Activated CD4-positive, alpha-beta T cell treated with anti-CD3 and anti-CD28 coated beads, Interleukin-2, Interleukin-4, amounts not matched to agents 100 ng/mL and 50 ng/mL, durations not matched to agents 16 hours and 8 hours (primary cell): ENCODE results near the gene PRKG2.
"Not testable (repeated sequence)": the region's sequence is repeated elsewhere in the genome, so short reads cannot be mapped to it uniquely, and the experiment has no call there.

Source experiments
- DNase-seq: peaks from one replicate; pipeline ENCODE4 v3.0.0-alpha.2; 2020; ENCODE audit warnings: low spot score

PRKG2 gene, protein sequence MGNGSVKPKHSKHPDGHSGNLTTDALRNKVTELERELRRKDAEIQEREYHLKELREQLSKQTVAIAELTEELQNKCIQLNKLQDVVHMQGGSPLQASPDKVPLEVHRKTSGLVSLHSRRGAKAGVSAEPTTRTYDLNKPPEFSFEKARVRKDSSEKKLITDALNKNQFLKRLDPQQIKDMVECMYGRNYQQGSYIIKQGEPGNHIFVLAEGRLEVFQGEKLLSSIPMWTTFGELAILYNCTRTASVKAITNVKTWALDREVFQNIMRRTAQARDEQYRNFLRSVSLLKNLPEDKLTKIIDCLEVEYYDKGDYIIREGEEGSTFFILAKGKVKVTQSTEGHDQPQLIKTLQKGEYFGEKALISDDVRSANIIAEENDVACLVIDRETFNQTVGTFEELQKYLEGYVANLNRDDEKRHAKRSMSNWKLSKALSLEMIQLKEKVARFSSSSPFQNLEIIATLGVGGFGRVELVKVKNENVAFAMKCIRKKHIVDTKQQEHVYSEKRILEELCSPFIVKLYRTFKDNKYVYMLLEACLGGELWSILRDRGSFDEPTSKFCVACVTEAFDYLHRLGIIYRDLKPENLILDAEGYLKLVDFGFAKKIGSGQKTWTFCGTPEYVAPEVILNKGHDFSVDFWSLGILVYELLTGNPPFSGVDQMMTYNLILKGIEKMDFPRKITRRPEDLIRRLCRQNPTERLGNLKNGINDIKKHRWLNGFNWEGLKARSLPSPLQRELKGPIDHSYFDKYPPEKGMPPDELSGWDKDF

DNA sequence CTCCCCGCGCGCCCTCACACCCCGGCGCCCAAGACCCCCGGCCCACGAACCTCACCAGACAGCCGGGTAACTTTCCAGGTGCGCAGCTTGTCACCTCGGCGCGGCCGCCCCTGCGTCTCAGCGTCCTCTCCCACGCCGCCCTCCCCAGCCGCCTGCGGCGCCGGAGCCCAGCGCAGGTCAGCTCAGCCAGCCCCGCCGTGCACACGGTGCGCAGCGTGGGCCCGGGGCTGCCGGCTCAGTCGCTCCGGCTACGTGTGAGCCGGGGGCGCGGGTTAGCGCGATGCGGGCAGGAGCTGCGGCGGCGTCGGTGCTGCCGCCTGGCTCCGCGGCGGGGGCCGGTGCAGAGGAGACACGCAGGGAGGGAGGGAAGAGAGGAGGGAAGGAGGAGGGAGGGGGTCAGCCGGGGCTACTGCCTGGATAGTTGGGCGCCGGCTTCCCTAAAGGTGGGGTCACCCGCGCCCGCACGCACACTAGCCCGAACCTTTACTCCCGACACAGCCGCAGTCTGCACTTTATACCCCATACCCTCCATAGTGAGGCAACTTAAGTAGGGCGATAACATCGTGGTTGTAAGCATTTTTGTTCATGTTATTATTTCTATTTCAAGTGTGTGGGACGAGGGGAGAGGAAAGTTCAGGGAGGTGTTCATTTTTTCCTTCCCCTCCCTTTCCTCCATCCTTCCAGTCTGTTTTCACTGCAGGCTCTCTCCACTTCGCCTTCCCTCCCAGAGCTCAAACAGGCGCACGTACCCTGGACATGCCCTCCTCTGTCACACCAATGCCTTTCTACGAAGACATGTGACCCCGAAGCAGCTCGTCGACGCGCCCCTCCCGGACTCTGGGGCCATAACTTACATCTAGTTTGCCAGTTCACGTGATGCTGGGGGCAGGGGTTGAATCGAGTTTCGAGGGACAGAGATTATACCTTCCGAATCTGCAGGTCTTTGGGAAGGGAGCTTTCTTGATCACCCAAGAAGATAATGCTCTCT, at the start of gene PRKG2:
Gene PRKG2 (minus strand): TSS at position 342 of the 988 bp plus-strand sequence. CDS start 10,175 bp downstream, outside the sequence.
- no peak for DNase-seq

DNA sequence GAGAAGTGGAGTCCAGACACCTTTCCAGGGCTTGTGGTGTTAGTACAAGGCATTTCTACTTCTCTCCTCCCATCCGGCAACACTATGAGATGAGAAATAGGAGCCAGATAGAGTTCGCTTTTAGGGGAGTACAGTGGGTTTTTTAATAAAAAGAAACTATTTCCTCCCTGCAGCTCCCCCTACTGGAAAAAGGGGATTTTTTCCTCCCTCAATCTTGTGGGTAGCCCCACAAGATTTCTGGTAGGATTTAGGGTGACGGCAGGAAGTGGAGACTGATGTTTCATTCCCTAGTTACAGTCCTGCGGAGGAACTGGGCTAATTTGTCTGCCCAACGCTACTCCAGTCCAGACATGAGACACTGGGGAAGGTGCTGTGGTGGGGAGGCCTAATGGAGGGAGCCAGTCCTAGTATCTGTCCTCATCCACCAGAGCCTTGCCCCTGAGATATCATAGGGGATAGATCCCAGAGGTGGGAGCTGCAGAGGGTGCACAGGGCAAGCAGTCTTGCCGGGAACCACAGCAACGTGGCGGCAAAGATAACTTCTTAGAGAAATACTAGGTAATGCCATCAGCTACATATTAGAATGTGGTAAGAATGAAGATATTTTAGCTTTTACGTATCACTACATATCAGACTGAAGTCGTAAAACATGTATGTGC, 45.5 kb upstream of the PRKG2 start:
- no peak for DNase-seq

DNA sequence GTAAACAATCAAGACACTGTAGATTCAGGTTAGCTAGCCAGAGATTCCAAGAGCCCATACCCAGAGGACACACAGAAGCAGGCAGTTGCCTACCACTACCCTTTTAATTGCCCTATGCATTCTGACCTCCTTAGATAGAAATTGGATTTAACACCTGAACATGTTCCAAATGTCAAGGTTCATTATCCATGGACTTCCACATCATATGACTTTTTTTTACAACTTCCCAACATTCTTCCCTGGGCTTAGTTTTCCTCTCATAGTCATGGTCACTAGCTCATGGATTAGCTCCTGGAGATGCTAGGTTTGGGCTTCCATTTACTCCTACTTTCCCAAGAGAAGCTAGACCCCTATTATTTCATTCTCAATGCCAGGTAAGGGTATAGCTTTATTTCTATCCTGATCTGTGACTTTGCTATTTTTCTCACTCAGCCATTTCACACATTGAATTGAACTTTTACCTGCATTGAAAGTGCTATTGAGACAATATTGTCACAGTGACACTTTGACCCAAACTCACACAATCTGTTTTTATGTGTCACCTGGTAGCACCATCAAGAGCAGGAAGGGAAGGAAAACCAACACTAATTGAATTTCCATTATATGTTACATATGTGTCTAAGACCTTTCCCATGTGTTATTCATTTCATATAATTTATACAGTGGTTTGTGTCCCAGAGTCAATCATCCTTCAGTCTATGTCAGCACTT, 44.0 kb upstream of the PRKG2 start:
- DNase-seq, result no peak

DNA sequence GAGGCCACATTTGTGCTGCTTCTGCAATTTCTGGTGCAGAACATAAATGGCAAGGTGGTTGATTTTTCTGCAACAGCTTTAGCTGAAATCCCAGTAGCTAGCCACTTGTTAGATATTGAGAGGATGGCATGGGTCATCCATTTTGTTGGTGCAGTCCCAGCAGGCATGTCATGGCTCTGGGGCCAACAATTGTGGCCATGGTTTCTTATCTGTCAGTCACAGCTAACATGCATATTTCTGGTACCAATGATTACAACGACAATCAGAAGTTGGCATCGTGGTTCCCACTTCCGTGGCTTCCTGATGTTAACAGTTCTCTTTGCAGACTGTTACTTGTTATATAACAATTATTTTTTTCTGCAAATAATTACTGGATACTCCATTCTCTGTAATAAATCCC, 42.8 kb upstream of the PRKG2 start:
- no peak for DNase-seq

DNA sequence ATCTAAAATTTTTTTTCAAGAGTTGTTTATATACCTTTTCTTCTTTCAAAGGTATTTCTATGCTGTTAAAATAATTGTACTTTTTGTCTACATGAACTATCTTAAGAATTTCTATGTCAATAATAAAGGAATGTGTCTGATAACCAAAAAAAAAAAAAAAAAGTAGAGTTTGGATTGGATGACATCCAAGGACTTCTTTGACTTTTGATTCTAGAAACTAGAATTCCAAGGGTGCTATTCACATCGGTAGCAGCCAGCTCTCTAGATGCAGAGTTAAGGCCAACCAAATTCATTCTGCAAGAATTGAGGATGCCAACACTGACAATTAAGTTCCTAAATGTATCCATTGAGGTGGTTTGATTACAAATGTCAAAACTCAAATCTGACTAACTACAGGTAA, 42.0 kb upstream of the PRKG2 start:
- DNase-seq, result no peak

DNA sequence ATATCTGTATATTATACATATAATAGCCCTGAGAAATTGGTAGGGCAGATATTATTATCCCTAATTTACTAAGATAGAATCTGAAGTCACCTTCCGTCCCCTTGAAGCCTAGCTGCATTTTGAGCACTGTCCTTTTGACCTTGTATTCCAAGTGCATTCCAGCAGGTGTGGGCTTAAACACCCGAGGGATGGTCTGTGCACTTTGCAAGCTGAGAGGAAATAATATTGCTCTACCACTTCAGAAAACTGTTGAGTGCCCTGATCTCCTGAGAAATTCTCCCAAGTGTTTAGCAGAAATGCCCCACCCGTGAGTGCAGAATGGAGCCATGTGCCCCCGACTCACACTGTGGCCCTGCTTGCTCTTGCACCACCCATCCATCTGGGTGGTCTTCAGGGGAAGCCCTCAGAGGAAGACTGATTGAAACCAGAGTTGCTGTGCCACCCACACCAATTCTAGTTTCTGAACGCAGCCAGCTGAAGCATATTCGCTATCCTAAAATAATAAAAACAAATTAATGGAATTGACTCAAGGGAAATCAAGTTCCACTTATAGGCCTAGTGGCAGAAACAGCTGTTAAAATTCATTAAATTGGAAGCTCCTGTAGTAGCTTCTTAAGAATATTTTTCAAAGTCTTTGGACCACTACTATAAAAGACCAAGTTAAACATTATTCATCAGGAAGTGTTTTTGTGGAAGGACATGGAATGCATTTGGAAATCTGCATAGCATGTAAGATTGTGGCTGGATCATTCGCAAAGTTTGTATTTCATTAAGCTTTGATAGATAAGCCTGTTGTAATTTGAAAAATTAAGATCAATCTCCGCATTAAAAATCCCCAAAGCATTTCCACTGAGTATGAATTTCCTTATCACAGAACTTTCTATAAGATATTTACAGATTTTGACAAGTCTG, 41.3 kb upstream of the PRKG2 start:
- DNase-seq, result no peak

DNA sequence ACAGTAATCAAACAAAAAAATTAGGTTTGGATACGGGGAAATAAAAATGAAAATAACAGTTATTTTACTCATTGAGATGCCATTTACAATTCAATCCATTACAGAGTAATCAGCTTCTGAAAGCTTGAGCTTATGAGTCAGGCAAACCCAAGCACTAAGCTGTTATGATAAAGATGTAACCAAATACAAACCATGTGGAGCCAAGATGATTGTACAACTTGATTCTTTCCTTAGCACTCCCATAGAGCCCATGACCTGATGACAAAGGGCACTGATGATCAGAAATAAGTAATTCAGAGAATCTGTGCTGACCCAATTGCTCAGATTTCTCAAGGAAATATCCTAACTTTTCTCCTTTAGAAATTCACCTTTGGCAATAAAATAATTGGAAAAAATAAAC, 40.5 kb upstream of the PRKG2 start:
- DNase-seq, result no peak

DNA sequence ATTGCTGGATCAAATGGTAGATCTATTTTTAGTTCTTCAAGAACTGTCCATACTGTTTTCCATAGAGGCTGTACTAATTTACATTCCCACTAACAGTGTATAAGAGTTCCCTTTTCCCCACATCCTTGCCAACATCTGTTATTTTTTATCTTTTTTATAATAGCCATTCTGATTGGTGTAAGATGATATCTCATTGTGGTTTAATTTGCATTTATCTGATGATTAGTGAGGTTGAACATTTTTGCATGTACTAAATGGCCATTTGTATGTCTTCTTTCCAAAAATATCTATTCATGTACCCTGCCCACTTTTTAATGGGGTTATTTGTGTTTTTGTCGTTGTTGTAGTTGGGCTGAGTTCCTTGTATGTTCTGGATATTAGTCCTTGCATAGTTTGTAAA, 35.4 kb upstream of the PRKG2 start:
- no peak for DNase-seq

DNA sequence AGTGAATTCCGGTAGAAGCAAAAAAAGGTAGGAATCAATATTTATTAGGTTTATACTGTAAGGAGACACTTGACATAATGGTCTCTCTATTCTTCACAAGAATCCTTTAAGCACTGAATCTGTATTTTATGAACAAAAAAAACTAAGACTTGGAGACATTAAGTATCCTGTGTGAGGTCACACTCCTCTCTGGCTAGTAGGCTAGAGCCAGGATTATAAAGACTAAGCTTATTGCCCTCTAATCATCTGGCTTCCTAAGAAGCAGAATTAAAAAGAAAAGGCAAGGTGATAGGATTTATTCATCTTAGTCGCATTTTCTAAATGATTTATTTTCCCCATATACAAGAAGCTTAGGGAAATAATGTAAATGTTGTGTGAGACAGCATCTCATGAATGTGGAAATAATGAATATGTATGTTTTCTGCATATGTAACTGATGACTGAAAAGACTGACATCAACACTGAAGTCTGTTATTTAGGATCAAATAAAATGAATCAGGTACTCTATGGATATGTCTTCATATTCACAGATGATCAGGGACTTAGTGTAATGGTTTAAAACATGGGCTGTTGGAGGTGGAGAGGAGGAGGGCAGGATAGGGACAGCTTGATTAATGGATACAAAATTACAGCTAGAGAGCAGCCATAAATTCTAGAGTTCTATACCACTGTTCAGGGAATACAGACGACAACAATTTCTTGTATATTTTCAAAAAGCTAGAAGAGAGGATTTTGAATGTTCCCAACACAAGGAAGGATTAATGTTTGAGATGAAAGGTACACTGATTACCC, 30.4 kb upstream of the PRKG2 start:
- DNase-seq, result no peak

DNA sequence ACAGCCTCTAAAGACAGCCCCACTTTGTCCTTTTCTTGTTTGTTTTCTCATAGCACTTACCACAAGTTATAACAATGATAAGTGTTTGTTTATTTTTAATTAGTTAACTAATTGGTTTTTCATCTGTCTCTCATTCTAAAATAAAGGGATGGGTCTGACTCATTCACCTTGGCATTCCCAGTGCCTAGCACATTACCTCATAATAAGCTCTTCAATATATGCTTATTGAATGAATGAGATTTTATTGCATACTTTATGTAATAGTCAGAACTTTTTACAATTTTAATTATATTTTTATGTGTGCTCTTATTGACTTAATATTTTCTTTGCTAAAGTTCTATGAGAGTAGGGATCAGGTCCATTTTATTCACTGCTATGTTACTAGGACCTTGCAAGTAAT, 22.8 kb upstream of the PRKG2 start:
- DNase-seq, result no peak

DNA sequence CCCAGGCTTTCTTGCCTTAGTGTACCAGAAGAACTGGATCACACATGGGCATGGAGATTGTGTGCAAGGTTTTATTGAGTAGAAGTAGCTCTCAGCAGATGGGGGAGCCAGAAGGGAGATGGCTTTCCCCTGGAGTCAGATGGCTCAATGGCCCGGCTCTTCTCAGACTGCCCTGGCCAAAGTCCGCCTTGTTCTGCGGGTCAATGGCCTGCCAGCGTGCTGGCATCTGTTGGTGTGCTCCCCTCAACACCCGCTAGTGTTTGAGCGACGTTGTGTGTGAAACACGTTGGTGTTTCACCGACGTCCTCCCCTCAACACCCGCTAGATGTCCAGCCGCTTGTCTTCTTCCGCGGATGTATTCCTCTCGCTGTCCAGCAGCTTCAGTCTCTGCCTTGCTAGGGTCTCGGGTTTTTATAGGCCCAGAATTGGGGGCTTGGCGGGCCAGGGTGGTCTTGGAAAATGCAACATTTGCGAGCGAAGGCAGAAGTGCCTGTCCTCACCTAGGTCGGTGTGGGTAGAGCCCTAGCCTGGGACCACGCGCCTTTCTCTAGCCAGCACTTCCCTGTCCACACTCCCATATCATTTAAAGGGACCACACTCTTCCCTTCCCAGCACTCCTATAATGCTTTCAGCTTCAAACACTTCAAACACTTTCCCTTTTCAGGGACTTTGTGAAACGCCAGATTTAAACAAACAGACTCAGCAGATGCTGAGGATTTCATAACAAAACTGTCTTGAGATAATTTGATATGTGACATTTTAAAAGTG, 21.1 kb upstream of the PRKG2 start:
- no peak for DNase-seq

DNA sequence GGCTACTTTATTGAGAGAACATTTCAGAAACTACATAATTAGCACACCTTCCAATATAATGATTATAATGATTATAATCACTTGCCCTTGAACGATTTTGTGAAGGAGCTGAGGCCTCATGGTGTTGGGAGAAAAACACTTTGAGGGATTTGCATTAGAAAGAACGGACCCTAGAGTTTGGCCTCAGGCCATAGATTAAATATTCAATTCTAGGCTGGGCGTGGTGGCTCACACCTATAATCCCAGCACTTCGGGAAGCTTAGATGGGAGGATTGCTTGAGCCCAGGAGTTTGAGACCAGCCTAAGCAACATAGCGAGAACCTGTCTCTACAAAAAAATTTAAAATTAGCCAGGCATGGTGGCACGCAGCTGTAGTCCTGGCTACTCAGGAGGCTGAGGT, 12.9 kb upstream of the PRKG2 start:
- no peak for DNase-seq

DNA sequence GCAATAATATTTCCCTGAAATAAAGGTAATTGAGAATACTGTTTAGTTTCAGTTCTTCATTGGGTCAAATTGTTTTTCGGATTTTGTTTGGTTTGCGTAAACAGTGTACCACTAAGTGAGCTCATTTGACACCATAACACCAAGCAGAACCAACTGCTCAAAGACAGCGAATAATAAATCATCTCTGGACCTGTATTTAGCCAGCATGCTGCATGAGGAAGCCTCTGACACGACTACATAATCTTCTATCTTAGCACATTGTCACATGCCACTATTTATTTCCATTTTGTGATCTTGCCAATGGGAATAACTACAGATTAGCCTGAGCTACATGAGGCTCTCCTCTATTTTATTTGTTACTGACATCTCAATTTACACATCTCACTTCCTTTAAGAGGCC, 12.1 kb upstream of the PRKG2 start:
- no peak for DNase-seq

DNA sequence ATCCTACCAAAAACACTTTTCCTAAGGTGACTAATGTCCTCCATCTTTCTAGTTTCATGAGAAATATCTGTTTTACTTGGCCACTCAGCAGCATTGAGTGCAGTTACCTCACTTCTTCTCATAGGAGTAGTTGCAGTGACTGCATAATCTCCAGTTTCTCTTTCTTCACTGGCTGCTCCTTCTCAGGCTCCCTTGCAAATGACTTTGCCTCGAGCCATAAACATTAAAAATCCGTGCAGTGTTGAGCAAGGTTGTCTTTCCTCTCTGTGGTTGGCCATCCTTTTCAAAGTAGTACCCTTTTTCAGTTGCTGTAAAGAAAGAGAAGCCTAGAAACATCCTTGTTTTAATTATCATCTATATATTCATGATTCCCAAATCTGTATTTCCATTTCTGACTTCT, 10.2 kb upstream of the PRKG2 start:
- no peak for DNase-seq

DNA sequence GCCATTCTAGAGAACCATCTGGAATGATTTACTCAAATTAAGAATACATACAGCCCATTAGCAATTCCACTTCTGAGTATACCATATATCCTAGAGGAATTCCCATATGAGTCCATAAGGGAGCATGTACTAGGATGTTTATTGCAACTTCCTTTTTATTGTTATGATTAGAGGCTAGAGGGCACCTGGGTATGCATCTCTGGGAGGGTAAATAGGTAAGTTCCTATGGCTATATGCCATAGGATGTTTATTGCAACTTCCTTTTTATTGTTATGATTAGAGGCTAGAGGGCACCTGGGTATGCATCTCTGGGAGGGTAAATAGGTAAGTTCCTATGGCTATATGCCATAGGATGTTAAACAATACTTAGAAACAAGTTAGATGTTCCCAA, 7.1 kb upstream of the PRKG2 start:
- not testable (repeated sequence) for DNase-seq

DNA sequence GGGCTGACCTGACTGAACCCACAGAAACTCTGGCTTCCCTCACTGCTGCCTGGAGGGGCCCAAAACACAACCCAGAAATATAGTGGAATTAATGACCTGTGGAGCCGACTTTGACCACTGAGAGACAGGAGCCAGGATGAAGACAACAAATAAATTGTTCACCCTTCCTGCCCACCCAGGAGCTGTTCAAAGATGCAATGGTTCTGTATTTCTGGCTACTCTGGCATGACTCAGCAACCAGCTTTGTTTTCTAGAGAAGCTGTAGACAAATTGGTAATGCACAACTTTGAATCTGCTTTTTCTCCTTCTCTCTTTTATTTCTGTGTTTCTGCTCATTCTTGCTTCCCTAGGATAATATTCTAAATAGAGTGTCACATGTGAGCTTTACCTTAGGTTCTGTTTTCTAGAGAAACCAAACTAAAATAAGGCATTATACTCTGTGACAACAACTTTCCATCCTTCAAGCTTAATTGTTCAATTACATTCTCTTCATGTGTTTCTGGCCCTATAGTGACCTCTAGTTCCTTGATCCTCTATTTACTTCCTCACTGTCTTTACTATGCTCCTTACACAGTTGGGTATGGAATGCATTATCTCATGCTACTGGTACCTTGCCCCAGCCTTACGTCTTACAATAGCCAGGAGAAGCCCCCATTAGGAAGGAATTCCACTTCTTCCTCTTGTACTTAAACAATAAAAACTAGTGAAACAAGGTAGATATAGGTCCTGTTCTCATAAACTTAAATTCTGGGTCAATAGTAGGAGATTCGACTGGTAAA, 6.5 kb upstream of the PRKG2 start:
- no peak for DNase-seq

DNA sequence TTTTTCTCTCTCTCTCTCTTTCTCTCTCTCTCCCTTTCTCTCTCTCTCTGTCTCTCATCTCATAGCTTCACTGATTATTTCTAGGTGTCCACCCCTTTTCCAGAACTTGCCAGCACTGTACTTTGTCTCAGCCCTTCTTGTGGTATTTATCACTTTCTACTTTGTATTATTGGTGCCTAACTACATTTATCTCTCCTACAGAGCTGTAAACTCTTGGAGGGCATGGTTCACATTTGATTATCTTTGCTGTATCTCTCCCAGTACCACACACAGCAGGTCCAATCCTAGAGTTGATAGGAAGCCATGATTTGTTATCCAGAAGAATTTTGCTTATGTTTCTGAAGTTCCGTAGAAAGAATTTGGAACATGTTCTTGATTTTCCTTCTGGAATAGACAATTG, 5.2 kb upstream of the PRKG2 start:
- no peak for DNase-seq

DNA sequence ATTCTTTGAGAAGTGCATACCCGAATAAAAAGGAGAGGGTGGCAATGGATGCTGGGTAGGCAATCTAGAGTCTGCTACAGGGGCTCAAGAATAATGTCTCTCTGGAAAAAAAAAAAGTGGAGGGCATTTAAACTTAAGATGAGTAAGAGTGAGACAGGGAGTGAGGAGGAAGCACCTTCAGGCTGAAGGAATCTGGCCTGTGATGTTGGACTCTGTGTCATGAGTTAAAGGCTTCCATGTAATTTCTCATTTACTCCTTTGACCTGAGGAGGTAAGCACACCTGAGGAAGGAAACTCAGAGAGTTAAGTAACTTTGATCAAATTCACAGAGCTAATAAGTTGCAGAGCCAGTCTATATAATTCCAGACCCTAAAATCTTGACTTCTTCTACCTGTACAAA, 3.2 kb upstream of the PRKG2 start:
- no peak for DNase-seq
